Activated effector memory CD4-positive, alpha-beta T cell treated with anti-CD3 and anti-CD28 coated beads, Interleukin-2, amount 50 U/mL, for 16 hours (primary cell): ENCODE results near the gene YIPF1.

Source experiments
- DNase-seq: peaks from one replicate; pipeline ENCODE4 v3.0.0-alpha.2; 2020

YIPF1 gene

DNA sequence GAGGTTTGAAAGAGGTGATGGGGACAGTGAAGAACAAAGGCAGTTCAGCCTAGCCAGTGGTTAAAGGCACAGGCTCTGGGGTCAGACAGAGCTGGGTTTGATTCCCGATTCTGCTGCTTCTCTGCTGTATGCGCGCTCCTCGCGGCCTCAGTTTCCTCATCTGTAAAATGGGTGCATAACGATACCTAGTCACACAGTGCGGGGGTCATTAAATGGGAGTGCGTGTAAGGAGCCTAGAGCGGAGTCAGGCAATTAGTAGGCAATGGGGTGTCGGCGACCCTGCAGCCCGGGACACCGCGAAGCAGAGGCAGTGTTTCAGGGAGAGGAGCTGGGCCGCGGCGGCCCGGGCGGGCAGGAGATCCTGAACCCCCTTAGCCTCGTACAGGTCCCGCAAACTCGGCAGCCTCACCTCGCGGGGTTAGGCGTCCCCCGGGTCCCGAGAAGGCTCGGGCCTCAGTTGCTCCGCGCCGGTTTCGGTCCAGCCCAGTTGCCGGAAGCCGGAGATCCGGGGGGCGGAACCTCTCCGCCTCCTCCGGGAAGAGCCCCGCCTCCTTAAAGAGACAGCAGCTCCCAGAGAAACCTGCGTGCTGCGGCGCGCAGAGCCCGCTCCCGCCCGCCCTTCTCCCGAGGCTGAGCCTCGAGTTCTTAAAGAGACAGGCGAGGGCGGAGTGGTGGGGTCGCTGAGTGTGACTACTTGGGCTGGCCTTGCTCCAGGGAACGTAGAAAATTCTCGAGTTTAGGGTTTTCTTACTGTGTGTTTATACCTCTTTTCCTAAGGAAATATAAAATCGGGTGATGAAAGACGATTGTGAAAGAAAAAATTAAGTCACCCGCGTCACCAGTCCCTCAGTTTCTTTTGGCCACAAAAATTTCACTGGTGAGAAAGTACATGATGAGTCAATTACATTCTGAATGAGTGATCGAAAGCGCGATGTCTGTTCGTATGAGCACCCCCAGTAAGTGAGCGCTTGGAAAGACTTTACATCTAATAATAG, at the start of gene YIPF1:
TSS of gene YIPF1 (minus strand) at position 494 of the 995 bp plus-strand sequence. CDS start 860 bp downstream, outside the sequence.
- peak; percentile 95 for DNase-seq

- DNase-seq, result no peak
Observed at GRCh38 chr1:53938136-53938830, 48.7 kb upstream of the YIPF1 start.

GRCh38 chr1:53936430-53936829, 46.8 kb upstream of the YIPF1 start:
- DNase-seq, result no peak

GRCh38 chr1:53934170-53934765, 44.7 kb upstream of the YIPF1 start:
- no peak for DNase-seq

DNA sequence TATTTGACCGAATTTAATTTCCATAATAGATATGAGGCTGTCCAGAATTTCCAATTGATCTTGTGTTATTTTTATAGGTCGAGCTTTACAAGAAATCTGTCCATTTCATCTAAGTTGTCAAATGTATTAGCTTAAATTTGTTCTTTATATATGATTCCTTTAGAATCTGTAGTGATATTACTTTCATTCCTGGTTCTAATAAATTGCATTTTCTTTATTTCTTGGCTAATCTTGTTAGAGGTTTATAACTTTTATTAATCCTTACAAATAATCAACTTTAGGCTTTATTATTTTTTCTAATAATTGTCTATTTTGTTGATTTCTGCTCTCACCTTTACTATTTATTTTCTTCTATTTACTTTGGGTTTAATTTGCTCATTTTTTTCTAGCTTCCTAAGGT, 41.9 kb upstream of the YIPF1 start:
- DNase-seq, result no peak

DNA sequence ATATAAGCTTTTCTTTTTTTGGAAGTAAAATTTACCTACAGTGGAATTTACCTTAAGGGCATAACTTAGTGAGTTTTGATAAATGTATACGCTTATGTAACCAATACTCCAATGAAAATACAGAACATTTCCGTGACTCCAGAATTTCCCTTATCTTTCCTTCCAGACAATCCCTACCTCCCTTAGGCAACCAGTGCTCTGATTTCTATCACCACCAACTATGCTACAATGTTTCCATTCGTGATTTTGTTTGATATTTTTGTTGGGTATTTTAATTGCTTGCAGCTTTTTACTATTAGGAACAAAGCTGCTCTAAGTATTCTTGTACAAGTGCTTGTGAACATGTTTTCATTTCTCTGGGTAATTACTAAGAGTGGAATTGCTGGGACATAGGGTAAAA, 41.3 kb upstream of the YIPF1 start:
- DNase-seq, result no peak

DNA sequence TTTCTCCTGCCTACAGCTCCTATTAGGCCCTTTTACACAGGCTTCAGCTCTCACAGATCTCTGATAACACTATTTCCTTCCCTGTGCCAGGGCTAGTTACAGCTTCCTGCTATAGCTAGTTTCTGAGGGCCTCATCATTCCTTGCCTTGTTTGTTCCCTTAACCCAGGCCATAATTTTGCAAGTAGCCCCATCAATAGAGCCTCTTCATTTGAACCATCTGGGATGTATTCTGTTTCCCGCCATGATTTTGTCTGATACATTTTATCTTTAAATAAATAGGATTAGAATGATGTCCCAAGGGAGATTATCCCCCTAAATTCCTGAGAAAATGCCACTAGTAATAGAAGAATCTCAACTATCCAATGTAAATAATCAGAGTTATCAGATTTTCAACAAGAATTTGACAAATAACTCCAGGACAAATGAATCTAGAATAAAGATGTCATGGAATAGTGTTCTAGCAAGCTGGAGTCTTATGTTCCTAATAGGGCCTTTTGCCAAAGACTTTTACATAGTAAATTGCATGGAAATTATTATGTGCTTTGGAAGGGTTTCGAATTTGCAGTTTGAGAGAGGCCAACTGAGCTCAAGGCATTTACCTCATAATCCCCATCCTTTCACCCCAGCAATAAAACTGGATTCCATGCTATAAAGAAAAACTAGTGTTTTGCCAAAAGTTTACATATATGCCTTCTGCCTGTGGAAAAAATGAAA, 39.8 kb upstream of the YIPF1 start:
- no peak for DNase-seq

GRCh38 chr1:53927376-53927881, 37.8 kb upstream of the YIPF1 start:
- no peak for DNase-seq

- DNase-seq, result no peak
Observed at GRCh38 chr1:53919675-53920066, 30.1 kb upstream of the YIPF1 start.

DNA sequence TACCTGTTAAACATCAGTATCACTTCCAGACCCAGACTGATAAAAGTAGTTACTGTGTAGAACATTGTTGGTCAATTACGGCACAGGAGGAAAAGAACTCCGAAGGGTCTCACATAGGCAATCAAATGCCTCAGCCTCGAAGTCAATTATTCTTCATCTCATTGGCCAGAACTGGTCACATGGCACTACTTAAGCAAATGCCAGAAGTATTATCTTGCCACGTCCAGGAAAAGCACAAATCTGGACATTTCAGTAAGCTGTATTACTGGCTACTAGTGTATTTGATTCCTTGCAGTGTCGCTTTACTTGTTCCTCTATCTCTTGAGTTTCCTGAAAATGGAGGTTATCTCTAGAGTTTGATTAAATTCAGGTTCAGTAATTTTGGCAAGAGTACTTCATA, 28.7 kb upstream of the YIPF1 start:
- no peak for DNase-seq

- no peak for DNase-seq
Observed at GRCh38 chr1:53913352-53914033, 23.9 kb upstream of the YIPF1 start.

DNA sequence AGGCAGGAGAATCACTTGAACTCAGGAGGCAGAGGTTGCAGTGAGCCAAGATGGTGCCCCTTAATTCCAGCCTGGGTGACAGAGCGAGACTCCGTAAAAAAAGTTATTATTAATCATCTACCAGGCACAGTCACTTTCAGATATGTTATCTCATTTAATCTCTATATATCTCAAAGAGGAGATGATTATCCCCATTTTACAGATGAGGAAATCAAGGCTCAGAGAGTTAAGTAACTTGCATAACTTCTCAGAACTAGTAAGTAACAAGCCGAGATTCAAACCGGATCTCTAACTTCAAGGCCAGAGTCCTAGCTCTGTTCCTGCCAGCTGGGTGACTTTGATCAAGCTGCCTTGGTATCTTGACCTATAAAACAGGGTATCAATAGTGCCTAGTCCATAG, 21.8 kb upstream of the YIPF1 start:
- no peak for DNase-seq

DNA sequence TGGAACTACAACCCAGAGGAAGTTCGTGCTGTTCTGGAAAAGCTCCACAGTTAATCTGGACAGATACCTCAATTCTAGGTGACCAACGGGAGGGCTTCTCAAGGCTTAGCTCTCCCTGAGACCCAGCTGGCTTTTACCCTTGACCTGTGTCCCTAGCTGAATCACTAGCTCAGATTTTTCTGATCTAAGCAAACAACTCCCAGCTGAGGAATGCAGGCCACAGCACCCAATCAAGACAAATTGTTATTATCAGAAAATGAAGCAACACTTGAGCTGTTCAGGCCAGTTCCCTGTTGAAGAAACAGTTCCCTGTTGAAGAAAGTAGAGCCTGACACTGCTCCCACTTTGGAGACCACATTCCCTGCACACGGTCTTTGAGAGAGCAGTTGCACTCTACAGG, 20.3 kb upstream of the YIPF1 start:
- DNase-seq, result no peak

- DNase-seq, result no peak
Observed at GRCh38 chr1:53906121-53906520, 16.5 kb upstream of the YIPF1 start.

GRCh38 chr1:53905509-53905908, 15.9 kb upstream of the YIPF1 start:
- DNase-seq, result no peak

- DNase-seq, result no peak
Observed at GRCh38 chr1:53902235-53903138, 12.9 kb upstream of the YIPF1 start.

GRCh38 chr1:53899708-53900107, 10.1 kb upstream of the YIPF1 start:
- DNase-seq, result no peak

GRCh38 chr1:53899206-53899628, 9.6 kb upstream of the YIPF1 start:
- no peak for DNase-seq

- DNase-seq, result no peak
Observed at GRCh38 chr1:53896635-53897229, 7.1 kb upstream of the YIPF1 start.

- DNase-seq, result no peak
Observed at GRCh38 chr1:53895421-53895820, 5.8 kb upstream of the YIPF1 start.

- no peak for DNase-seq
Observed at GRCh38 chr1:53894644-53895043, 5.0 kb upstream of the YIPF1 start.
